T-helper 9 cell (primary cell): ENCODE data around the gene IFNK.
A peak's percentile ranks its signal among the peaks of the same experiment; 100 is the strongest.

ENCODE experiments used
- DNase-seq: peaks from one replicate; pipeline ENCODE4 v3.0.0-alpha.2; 2020

IFNK gene

DNA sequence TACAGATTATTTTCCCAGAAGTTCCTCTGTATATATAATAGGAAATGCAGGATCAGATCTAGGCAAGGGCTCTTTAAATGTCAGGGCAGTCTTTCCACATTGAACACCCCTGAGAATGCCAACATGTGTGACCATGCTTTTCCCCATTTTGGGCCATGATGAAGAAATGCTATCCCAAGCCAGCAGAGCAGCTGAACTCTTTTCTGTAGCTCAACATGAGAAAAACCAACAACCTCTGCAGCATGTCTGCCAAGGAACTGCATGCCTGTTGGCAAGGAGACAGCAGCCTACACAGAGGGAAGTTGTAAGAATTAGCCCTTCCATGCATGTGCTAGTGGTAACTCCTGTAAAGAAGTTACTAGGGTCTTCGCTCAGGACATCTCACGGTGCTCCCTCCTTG is 9.5 kb upstream of the IFNK start:
- no peak for DNase-seq

DNA sequence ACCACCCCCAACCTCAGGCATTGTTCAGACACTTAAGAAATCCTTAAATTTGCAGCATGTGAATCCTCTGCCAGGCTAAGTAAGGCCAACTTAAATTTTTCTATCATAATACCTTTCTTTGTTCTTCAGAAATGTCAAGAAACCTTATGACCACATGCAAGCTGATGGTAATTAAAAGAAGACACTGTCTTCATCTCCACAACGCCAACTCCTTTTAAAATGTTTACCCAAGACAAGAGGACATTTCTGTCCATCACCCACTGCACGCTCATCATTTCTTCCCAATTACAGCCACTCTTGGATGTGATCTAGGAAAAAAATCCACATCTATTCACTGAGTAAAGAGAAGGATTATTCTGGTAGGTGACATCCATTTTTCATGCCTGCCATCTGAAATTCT is 6.1 kb upstream of the IFNK start:
- DNase-seq, result no peak

DNA sequence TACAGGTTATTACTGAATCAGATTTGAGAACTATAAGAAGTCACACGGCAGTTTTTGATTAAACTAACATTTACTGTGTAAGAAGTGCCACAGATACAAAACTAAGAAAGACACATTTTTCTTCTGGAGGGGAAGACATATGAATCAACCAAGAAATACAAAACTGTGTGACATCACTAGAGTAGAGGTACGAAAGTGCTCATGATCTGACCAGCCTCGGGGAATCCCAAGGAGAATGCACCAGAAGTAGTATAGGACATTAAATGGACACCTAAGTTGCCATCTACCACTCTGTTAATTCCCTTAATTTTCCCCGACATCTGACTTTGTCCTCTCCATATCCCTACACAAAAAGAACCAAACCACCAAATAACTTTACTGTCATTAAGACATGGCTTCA is 5.3 kb upstream of the IFNK start:
- DNase-seq, result no peak

DNA sequence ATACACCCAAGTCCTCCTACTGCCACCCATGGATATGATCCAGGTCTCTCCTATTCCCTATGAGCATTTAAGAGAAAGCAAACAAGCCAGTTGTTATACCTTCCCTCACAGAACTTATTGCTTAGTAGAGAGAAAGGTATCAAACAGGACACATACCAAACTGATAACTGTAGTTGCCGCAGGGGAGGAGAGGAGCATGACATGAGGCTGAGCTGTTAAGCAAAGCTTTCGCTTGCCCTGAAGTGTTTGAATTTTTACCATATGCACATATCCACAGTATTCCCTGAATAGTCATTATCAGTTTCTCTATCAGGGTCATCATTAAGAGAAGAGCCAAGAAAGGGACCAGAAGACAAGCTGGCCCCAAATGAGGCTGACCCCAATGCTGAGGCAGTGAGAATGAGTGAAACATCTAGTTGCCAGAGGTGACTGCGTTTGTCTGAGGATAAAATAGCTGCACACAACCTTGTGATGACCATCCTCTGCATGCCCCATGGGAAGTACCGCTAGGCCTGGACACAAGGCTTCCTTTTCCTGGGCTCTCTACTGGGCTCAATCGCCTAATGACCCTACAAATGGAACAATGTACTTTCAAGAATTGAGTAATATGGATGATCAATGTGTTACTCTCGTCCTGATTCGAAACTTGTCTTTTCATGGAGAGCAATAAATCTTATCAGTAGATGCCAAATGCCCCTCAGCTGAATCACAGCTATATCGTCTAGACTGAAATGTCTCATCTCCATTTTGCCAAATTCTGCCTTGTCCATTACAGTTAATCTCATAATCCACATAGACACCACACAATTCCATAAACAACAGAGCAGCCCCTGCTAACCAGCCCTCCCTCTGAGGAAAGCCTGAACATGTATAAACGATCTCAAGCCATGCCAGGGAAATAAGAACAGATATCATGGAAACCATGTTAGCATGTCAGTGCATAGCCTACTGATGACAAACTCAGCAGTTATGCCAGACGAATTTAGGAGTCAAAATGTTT is 4.3 kb upstream of the IFNK start:
- no peak for DNase-seq

DNA sequence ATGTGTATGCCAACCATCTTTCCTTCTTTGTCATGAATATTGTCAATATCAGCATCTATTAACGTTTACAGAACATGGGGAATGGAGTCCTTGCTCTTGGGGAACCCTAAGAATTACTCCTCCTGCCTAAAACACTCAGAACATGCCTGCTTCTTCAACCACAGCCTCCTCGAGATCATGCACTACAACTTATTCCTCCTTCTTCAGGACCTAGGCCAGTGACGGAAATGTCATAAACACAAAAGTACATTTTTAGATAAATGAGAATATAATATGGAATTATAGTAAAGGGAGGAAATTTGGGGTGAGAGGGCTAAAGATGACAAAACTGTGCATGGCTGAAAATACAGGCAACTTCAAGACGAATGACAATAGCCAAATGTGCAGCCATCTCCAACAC is 3.1 kb upstream of the IFNK start:
- DNase-seq, result no peak

DNA sequence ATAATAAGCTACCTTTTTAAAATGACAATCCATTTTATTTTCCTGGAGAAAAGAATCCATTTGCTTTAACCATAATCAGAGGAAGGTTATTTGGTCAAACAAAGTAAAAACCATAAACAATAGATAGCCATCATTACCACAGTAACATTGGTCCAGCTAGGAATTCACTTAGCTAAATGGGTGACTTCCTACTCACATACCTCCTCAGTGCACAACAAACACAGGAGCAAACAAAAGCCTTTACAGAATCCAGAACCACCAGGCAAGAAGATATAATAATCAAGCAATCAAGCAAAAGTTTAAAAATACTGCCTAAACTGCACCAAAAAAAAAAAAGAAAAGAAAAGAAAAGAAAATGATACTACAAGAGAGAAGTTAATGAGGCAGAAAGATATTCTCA is 949 bp upstream of the IFNK start:
- no peak for DNase-seq

DNA sequence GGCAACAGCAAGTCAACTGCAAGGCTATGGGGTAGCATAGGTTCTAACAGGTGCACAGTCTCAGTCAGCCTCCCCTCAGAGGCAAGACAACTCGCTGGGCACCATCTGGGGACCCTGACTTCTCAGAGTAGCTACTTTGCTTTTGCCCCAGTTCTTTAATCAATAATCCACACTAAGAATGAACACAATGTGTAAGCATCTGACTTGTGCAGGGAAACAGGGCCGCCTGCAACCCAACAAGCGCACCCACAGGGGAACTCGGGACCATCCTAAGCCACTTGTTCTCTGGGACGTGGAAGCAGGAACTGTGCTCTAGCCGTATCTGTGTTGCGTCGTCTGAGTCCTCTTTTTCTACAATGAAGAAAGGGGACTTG is 3.6 kb downstream of the IFNK start:
- no peak for DNase-seq

DNA sequence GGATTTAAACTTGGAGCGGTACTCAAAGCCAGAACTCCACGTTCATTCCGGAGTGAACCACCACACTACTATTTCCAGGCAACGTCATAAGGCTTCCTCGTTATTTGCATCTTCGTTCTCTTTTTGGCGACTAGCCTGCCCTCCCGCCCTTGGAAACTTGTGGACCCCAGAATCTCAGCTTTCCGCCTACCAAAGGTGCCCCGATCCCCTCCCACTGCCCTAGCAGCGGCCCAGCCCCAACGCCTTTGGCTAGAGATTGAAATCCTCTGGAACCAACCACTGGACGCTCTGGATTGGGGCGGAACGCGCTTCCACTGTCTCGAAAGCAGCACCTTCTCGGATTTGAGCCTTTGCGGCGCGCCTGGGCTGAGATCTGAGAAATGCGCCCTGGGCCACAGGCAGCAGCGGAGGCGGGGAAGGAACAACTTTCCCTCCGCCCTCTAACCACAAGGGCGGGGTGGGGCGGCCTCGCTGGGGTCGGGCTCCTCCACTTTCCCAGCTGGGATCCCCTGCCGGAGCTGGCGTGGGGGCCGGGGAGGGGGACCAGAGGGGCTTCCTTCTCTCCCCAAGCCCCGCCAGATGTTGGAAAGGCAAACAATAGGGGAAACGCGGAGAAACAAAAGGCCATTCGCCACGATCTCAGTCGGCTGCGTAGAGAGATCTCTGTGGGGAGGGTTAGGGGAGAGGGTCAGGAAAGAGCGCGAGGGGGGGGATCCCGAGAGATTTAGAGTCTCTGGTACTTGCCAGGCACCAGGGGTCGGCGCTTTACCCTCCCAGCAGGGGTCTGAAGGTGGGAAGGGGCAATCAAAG is 4.2 kb downstream of the IFNK start:
- peak; percentile 24 for DNase-seq

DNA sequence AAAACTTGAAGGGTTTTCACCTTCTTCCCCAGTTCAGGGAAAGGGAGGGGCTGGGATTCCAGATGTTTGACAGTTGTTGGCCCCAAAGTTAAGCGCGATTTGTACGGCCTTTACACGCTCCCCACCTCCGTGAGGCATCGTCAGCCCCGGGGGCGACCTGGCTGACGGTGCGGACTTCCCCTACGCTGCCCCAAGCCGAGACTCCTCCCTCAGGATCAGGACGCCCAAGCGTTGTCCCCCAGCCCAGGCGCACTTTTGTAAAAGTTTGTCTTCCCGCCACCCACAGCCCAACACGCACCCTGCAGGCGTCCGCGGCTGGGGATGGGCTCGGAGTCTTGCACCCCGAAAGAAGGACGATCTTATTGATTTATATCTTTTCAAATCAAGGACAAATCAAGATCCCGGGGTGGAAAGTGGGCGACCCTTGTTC is 4.8 kb downstream of the IFNK start:
- DNase-seq, result peak; percentile 25

DNA sequence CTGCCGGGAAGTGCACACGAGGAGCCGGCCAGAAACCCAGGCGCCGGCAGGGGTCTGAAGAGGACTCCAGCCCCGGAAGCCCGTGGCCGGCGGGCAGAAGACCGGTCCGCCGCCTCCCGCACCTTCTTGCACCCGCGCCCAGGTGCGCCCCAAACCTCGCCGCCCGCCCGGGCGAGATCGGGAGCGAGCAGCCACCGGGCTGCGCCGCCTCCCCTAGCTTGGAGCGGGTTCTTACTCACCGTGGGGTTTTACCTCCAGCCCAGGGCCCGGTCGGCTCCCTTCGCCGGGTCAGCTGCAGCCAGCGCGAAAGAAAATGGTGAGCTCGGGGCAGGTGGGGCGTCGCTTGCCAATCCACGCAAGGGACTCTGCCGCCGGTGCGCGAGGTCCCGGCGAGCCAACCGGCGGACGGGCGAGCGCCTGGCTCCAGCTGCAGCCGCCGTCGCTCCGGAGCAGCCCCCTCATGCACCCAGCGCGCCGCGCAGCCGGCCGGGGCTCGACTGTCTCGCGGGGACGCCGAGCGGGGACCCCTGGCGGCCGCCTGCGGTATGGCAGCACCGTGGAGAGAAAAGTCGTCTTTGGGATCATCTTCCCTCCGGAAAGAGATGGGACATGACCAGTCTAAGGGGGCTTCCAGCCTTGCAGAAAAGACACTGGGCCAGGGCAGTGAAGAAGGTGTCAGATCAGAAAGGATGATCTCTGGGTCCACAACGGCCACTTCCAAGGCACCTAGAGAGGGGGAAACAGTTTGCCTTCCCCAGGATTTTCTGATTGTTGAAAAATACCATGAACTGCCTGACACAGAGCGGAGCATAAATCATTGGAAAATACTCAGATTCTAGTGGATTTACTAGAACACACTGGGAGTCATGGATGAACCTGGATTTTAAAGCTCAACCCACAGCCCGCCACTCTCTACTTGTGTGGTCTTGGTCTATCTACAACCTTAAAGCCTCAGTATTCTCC is 5.5 kb downstream of the IFNK start, which contains the start of gene MOB3B:
TSS of gene MOB3B (minus strand) at position 499 of the 963 bp plus-strand sequence. CDS start 74,264 bp downstream, outside the sequence.
- DNase-seq, result peak; percentile 74

DNA sequence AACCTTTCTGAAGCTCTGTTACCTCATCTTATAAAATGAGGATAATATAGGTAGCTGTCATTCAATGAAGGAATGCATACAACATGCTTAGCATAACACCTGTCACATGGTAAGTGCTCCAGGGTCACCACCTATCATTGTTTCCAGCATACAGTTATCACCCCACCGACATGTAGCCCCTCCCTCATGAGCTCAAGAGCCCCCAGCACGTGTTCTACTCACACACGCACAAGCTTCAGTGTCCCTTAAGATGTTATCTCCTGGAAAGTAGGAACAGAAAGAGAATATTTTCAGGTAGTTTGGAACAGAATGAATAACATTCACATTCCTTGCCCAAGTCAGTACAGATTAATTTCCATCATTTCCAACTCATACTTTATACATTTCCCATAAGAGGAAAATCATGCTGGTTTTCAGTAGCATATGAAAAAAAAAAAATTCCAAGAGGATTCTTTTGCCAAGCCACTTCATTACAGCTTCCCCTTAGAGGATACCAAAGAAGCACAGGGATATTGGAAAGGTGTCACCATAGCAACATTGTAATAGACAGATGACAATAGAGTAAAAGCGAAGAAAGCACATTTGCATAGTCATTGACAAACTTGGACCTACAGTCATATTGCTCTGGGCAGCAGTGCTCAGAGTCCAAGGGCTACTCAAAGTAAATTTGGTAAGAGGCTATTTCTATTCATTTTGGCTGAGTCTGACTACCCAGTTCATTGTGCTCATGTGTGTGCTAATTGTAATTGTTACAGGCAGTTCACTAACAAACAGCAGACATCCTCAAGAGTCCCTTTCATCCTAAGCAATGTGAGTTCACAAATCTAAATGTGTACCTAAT is 7.0 kb downstream of the IFNK start:
- DNase-seq, result no peak

DNA sequence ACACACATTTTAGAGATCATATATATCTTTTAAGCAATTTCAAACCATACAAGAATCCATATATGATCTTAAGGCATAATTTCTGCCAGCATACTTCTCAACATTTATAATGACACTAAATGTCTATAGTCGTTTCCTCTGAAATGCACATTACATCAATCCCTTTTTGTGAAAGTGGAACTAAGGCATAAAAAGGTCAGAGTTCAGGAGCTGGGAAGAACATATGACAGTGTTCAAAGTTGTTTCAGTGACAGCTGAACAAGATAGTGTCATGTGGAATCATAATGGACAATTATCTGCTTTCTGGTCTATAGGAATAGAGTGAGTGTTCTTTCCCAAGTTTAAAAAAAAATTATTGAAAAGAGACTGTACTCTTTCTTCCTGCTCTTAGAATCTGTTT is 8.0 kb downstream of the IFNK start:
- DNase-seq, result no peak

DNA sequence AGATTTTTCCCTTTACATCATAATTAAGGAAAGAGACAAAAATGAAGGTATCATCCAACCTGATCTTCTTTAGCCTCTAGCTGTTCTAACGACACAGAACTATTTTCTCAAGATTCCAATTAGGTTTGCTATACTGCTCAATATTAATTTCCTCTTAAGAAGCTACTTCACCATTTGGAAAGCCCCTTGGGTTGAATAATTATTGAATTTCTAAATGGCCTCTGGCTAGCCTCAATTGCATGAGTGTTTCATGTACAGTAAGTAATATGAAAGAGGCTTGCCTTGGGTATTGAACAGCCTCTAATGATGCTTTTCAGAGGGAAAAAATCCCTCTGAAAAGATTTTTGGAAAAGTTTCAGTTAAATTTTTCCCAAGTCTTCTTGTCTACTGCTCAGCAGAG is 9.2 kb downstream of the IFNK start:
- no peak for DNase-seq

DNA sequence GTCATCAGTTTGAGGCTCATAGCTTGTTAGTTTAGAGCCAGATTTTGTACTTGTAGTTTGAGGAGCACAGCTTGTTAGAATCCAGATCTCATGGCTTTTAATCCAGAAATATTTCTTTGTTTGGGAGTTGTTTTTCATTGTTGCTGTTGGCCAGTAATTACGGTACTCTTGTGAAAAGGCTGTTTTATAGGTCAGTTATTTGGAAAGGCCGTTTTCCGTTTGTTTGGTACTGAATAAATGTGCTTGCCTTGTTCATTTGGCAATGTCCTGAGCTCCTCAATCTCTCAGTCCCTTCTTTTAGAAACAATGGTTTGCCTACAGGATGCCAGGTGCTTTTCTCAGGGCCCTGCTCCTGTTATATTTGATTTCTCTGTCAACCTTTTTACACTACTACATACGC is 10.0 kb downstream of the IFNK start:
- no peak for DNase-seq

DNA sequence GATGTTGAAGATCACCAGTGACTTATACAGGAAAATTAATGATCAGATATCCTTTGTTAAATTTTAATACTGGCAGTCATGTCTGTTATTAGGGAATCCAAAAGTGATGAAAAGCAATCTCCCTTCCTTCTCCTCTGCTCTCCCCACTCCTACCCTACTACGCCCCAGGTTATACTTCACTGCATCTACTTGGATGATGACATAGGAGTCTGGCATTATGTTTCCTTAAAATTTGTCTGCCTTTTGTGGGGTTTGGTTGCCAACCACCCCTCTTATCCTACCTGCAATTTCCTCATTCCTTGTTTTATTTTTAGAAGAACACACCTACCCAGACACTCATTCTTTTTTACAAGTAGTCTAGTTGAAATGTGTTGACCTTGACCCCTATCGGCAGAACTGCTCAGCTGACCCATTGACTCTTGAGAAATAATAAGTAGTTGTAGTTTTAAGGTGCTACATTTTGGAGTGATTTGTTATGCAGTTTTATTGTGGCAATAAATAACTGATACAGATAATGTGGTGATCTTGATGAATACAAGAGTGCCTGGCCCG is 10.6 kb downstream of the IFNK start:
- no peak for DNase-seq

DNA sequence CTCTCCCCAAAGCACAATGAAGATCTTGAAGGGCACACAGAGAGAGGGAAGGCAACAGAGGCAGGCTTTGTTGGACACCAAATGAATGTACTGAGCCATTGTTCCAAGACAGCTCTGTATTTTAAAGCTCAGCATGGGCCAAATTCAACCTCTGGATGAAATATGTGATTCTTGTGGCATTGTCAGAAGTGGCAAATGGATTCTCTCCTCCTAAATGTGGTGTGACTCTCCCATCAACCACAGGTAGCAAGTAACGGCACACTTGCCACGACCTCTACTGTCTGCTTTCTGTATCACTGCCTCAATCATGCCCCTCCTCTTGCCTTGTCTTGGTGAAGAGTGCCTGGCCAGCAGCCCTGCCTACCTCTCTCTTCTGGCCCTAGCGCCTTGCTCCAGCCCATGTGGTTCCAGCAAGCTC is 11.6 kb downstream of the IFNK start:
- DNase-seq, result no peak

DNA sequence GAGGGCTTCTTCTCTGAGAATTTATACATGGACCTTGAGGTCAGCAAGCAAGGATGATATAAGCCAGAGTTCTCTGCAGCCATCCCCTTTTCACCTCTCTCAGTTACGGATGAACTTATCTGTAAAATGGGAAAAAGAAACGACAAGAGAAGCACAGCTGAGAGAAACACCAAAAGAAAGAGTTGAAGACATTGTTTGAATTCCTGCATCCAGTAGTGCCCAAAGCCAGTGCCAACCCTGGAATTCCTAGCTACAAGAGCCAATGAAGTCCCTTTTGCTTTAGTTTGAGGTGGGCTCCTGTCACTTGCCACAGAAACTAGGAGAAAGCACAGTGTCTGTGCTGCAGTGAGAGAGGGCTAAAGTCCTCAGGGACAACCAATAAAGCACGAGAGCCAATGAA is 12.1 kb downstream of the IFNK start:
- no peak for DNase-seq

DNA sequence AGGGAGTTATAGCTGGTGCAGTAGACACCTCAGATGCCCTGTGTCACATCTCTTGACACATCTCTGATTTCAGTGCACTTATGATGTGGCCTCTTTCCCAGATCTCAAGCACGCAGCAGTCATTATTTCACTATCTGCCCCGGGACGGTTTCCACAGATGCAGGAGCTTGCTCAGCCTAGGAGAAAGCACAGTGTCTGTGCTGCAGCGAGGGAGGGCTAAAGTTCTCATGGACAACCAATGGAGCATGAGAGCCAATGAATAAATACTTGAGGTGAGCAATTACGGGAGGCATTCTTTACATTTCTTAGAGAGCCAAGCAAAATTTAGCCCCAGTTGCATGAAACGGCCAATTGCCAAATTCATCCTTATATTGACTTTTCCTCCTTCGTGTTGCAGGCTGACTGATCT is 12.9 kb downstream of the IFNK start:
- DNase-seq, result no peak

DNA sequence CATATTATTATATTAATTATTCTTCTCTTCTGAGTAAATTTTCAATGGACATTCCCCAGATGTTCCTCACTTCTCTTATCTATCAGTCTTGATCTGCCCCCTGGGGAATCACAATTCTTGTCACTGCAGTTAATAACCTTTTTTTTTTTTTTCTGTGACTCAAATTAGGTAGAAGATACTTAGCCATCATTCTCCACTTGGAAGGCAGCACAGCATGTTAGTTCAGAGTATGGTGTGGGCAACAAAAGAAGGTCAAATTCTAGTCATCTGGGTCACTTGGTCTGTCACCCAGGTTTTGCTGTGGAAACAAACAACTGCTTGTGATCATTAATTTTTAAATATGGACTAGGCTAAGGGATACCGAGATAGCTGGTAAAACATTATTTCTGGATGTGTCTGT is 13.7 kb downstream of the IFNK start:
- DNase-seq, result no peak

DNA sequence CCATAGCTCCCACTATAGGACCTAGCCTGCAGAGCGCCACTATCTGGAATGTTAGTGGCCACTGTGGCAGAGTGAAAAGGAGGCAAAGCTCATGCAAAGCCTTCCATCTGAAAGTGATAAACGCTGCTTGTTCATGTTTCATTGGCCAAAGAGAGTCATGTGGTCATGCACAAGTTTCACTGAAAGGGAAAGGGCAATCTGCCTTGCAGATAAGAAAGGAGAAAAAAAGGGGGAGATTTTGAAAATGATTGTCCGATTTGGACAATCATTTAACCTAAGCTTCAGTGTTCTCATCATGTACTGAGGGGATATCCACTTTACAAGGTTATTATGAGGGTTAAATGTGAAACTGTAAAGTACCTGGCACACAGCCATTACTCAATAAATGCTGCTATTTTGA is 14.6 kb downstream of the IFNK start:
- no peak for DNase-seq
